G401.6 (cell line): ENCODE measurements around the gene GRB7.
"Not testable (repeated sequence)": the region's sequence is repeated elsewhere in the genome, so short reads cannot be mapped to it uniquely, and the experiment has no call there.

Experiments
- FAIRE-seq: peaks from 2 replicates; lab custom pipeline; 2012; peaks lifted over from hg19 to GRCh38; lab: Jason Lieb, UNC

Gene GRB7

GRCh38 chr17:39736319-39737165, 1.2 kb upstream of the GRB7 start:
- no peak for FAIRE-seq

- no peak for FAIRE-seq
Measured at GRCh38 chr17:39737206-39737759, 455 bp upstream of the GRB7 start.

- FAIRE-seq = no peak
Measured at GRCh38 chr17:39738568-39738901, 797 bp downstream of the GRB7 start.

- FAIRE-seq = peak; percentile 81
Measured at GRCh38 chr17:39738983-39739884, 1.5 kb downstream of the GRB7 start.

GRCh38 chr17:39739885-39740356, 2.2 kb downstream of the GRB7 start:
- no peak for FAIRE-seq

GRCh38 chr17:39740357-39741111, 2.8 kb downstream of the GRB7 start:
- FAIRE-seq = no peak

- no peak for FAIRE-seq
Measured at GRCh38 chr17:39742126-39742855, 4.6 kb downstream of the GRB7 start.

GRCh38 chr17:39742856-39743436, 5.2 kb downstream of the GRB7 start:
- FAIRE-seq = no peak

- no peak for FAIRE-seq
Measured at GRCh38 chr17:39744075-39744835, 6.5 kb downstream of the GRB7 start.

GRCh38 chr17:39744836-39745215, 7.1 kb downstream of the GRB7 start:
- no peak for FAIRE-seq

GRCh38 chr17:39745335-39746144, 7.8 kb downstream of the GRB7 start:
- no peak for FAIRE-seq

- no peak for FAIRE-seq
Measured at GRCh38 chr17:39746145-39746461, 8.4 kb downstream of the GRB7 start.

GRCh38 chr17:39747745-39748144, 10.0 kb downstream of the GRB7 start:
- FAIRE-seq = no peak

- not testable (repeated sequence) for FAIRE-seq
Measured at GRCh38 chr17:39748444-39749034, 10.8 kb downstream of the GRB7 start.

GRCh38 chr17:39750131-39751015, 12.6 kb downstream of the GRB7 start:
- FAIRE-seq = no peak

- FAIRE-seq = no peak
Measured at GRCh38 chr17:39751016-39751543, 13.3 kb downstream of the GRB7 start.

GRCh38 chr17:39751637-39752036, 13.9 kb downstream of the GRB7 start:
- FAIRE-seq = no peak
